GM12878 (cell line): ENCODE measurements around the gene UBC.

Experiments used
- CREB1 ChIP-seq: IDR thresholded peaks from 2 replicates; pipeline ENCODE4 v1.6.1; 2012; ENCODE audit warnings: low read depth, mild to moderate bottlenecking, inconsistent platforms
- CTCF ChIP-seq, 3 experiments: IDR thresholded peaks in 2 of 3; conservative IDR thresholded peaks in 1 of 3; 2 replicates each; pipeline ENCODE4 v1.5.1; 2011; ENCODE audit warnings: low read depth in 3 of 3, low read length in 3 of 3, mild to moderate bottlenecking in 3 of 3, control low read depth in 2 of 3, moderate library complexity in 2 of 3, inconsistent platforms in 1 of 3, mixed read lengths in 1 of 3; ENCODE audit not compliant: control insufficient read depth in 2 of 3, insufficient read depth in 1 of 3; ENCODE audit errors: extremely low read depth in 1 of 3
- DPF2 ChIP-seq: fragments of 450-650 bp; IDR thresholded peaks from 2 replicates; pipeline ENCODE4 v1.6.1; 2017; ENCODE audit warnings: mild to moderate bottlenecking
- EZH2 ChIP-seq: IDR thresholded peaks from 2 replicates; pipeline ENCODE4 v1.6.1; 2012; ENCODE audit warnings: low read depth, mild to moderate bottlenecking, control low read depth, inconsistent platforms, low read length, borderline replicate concordance; ENCODE audit not compliant: control insufficient read depth
- HCFC1 ChIP-seq: fragments of 150-350 bp; IDR thresholded peaks from 2 replicates; pipeline ENCODE4 v1.6.1; 2014; ENCODE audit warnings: low read length
- JUNB ChIP-seq: IDR thresholded peaks from 2 replicates; pipeline ENCODE4 v1.6.1; 2016; ENCODE audit warnings: antibody characterized with exemption, mild to moderate bottlenecking
- KDM1A ChIP-seq: fragments of 200-600 bp; sonication (generic); IDR thresholded peaks from 2 replicates; pipeline ENCODE4 v1.6.1; 2016; ENCODE audit warnings: borderline replicate concordance
- MAX ChIP-seq: IDR thresholded peaks from 2 replicates; pipeline ENCODE4 v1.6.1; 2012; ENCODE audit warnings: low read depth, low read length, improper control_type of control experiment
- PAX5 ChIP-seq: IDR thresholded peaks from 2 replicates; pipeline ENCODE4 v1.6.1; 2011; ENCODE audit warnings: low read depth, low read length, borderline replicate concordance
- PRDM15 ChIP-seq: fragments of 450-650 bp; formaldehyde crosslinking; IDR thresholded peaks from 2 replicates; pipeline ENCODE4 v1.4.0; 2020; ENCODE audit warnings: mild to moderate bottlenecking, moderate library complexity
- RCOR1 ChIP-seq: conservative IDR thresholded peaks from 2 replicates; pipeline ENCODE4 v1.6.1; 2012; ENCODE audit warnings: low read depth, low read length, improper control_type of control experiment
- SP1 ChIP-seq: IDR thresholded peaks from one replicate; pipeline ENCODE4 v1.6.1; 2011; ENCODE audit warnings: low read depth, low read length
- SRF ChIP-seq, 2 experiments: IDR thresholded peaks; 2 replicates each; pipeline ENCODE4 v1.6.1; 2011; ENCODE audit warnings: low read depth in 2 of 2, low read length in 2 of 2, mild to moderate bottlenecking in 1 of 2, moderate library complexity in 1 of 2
- ZNF274 ChIP-seq: IDR thresholded peaks from one replicate; pipeline ENCODE4 v1.8.0; 2011; ENCODE audit not compliant: insufficient read length, insufficient read depth

GRCh38 chr12:124919521-124920352 is 5.3 kb upstream of the UBC start:
- TF ChIP-seq CREB1 = no peak
- TF ChIP-seq SP1 = peak; percentile 72
- no peak for TF ChIP-seq ZNF274
- no peak for TF ChIP-seq MAX
- no peak for TF ChIP-seq CTCF (IDR thresholded peaks at IDR 0.05 in 2 of 3, conservative IDR thresholded peaks at IDR 0.05 in 1 of 3; ENCODE audit: control insufficient read depth in 2 of 3, extremely low read depth in 1 of 3, insufficient read depth in 1 of 3, low read depth in 3 of 3, low read length in 3 of 3)
- 0 out of 4 replicates have a peak, but pooled peaks of 1 of the 2 experiments have one; percentile 14 for TF ChIP-seq SRF (IDR thresholded peaks at IDR 0.05; ENCODE audit: low read depth in 2 of 2, low read length in 2 of 2)
- no peak for TF ChIP-seq KDM1A
- TF ChIP-seq JUNB = peak; percentile 95
- TF ChIP-seq PRDM15 (CRISPR knock-in tag) = no peak
- TF ChIP-seq HCFC1 = no peak
- TF ChIP-seq EZH2 = no peak
- no peak for TF ChIP-seq RCOR1
- TF ChIP-seq DPF2 = peak; percentile 90
- TF ChIP-seq PAX5 = peak; percentile 91
